Rectal smooth muscle tissue (tissue), 1 donor: ENCODE results near the gene ZNF223.

ENCODE experiments used
- H3K27ac ChIP-seq: one replicate; pipeline ENCODE4 v1.7.0; 2013; ENCODE audit warnings: low read depth, low read length, inconsistent platforms
- H3K27me3 ChIP-seq: one replicate; pipeline ENCODE4 v1.7.0; 2013; ENCODE audit warnings: low read length; ENCODE audit not compliant: control insufficient read depth, insufficient read depth
- H3K36me3 ChIP-seq: one replicate; pipeline ENCODE4 v1.7.0; 2013; ENCODE audit warnings: low read length; ENCODE audit not compliant: control insufficient read depth, insufficient read depth
- H3K4me1 ChIP-seq: one replicate; pipeline ENCODE4 v1.7.0; 2013; ENCODE audit warnings: low read length; ENCODE audit not compliant: control insufficient read depth, insufficient read depth
- H3K4me3 ChIP-seq: one replicate; pipeline ENCODE4 v1.7.0; 2013; ENCODE audit warnings: low read length
- H3K9ac ChIP-seq: one replicate; pipeline ENCODE4 v1.7.0; 2013; ENCODE audit warnings: low read length

The ZNF223 gene

DNA sequence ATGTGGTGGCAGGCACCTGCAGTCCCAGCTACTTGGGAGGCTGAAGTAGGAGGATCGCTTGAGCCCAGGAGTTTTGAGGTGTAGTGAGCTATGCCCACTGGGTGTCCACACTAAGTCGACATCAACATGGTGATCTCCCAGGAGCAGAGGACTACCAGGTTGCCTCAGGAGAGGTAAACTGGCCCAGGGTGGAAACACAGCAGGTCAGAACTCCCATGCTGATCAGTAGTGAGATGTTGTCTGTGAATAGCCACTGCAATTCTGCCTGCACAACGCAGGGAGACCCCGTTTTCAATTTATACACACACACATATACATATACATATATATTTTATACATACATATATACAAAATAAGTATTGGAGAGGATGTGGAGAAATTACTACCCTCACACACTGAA is 40.3 kb downstream of the ZNF223 start:
- no peak overlapping the region for H3K4me3 ChIP-seq
- H3K27me3 ChIP-seq = no peaks in the 10 kb centered on the region
- H3K36me3 ChIP-seq = peaks cover 2% of the 10 kb centered on the region

DNA sequence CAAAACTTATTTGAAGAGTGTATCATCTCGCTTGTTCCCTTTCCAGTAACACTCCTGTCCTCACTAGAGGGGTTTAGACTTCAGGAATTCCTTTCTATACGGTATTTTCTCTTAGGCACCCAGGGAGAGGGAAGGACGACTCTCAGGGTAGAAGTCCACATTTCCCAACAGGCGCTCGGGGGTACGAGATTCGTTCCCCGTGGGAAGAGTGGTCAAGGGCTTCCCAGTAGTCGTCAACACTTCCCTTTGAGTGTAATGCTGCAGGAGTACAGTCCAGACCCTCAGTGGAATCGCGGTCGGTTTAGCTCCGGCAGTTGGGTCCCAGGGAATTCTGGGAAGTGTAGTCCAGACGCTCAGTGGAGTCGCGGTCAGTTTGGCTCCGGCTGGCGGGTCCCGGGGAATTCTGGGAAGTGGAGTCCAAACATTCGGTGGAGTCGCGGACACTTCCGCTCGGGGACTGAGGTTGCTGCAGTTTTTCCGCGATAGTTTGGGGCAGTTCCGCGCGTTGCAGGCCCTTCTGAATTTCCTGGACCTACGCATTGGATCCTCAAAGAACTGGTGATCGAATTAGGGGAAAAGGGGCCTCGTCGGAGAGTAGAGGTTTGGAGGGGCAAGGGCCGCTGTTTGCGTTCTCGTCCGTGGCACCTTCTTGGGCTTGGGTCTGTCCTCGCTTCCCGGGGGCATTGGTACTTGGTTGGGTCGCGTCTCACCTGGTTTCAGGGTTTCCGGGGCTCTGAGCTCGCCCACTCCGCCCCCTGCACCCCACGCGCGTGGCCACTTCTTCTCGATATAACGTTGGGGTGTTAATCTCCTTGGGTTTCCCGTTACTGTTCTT is 42.3 kb downstream of the ZNF223 start, which contains the start of gene ZNF224:
ZNF224 (plus strand) TSS at position 431 of the 835 bp plus-strand sequence. CDS start 3,513 bp downstream, outside the sequence.
- H3K27ac ChIP-seq = peak within 1 kb of the TSS; percentile 58
- H3K4me3 ChIP-seq = peak within 1 kb of the TSS; percentile 85
- peak within 1 kb of the TSS; percentile 64 for H3K9ac ChIP-seq
- peaks cover 10% of the 10 kb centered on the region for H3K36me3 ChIP-seq
- no peaks in the 10 kb centered on the region for H3K4me1 ChIP-seq
- H3K27me3 ChIP-seq = no peaks in the 10 kb centered on the region

More for the DNA sequence above, 40.3 kb downstream of the ZNF223 start:
- Histone ChIP-seq H3K27ac (no peak overlapping the region), H3K4me1 (no peaks in the 10 kb centered on the region), H3K9ac (no peak overlapping the region)

DNA sequence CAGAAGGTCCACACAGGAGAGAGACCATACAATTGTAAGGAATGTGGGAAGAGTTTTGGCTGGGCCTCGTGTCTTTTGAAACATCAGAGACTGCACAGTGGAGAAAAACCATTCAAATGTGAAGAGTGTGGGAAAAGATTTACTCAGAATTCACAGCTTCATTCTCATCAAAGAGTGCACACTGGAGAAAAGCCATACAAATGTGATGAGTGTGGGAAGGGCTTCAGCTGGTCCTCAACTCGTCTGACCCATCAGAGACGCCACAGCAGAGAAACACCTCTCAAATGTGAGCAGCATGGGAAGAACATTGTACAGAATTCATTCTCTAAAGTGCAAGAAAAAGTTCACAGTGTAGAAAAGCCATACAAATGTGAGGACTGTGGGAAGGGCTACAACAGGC is 55.9 kb downstream of the ZNF223 start:
- H3K36me3 ChIP-seq = peaks cover 30% of the 10 kb centered on the region
- peaks cover 2% of the 10 kb centered on the region for H3K4me1 ChIP-seq
- no peak overlapping the region for H3K9ac ChIP-seq
- H3K27me3 ChIP-seq = no peaks in the 10 kb centered on the region
- H3K4me3 ChIP-seq = no peak overlapping the region
- no peak overlapping the region for H3K27ac ChIP-seq

DNA sequence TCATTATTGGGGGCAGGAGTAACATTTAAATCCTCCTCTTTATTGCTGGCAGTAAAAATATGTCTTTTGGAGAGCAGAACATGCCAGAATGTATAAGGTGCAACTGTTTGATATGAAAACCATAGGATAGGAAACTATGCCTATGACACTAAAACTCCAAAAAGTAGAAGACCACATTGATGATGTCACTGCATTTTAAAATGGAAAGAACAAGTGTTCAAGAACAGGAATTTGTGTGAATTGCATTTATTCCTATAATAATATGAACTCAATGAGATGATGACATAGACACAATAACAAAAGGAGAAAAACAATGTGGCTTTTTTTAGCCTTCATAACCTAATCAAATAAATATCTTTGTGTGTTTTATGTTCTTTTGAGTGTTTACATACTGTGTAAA is 57.6 kb downstream of the ZNF223 start:
- no peaks in the 10 kb centered on the region for H3K27me3 ChIP-seq
- no peak overlapping the region for H3K27ac ChIP-seq
- peaks cover 19% of the 10 kb centered on the region for H3K36me3 ChIP-seq
- H3K4me3 ChIP-seq = no peak overlapping the region
- H3K4me1 ChIP-seq = peaks cover 2% of the 10 kb centered on the region
- no peak overlapping the region for H3K9ac ChIP-seq

DNA sequence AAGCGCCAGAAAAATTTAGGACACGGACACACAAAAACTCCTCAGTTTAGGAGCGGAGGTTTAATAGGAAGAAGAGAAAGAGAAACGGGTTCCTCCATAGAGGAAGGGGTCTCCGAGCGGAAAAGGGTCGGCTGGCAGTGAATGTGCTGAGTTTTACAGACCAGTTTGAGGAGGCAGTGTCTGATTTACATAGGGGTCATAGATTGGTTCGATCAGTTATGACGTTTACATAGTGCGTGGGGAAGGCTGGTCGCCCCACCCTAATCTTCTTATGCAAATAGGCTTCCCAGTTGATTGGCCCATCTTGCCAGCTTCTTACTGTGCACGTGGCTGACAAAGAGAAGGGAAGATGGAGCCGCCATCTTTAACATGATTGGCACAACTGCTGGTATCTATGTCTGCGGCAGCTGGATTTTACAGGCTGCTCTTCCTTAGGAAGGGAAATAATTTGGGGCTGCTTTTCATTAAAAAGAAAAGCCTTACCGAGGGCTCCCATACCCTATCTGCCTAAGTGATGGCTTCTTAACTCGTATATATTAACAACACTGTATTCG is 60.2 kb downstream of the ZNF223 start:
- Histone ChIP-seq H3K4me3 (peak overlapping the region; percentile 91), H3K9ac (no peak overlapping the region), H3K36me3 (peaks cover 5% of the 10 kb centered on the region), H3K4me1 (peaks cover 2% of the 10 kb centered on the region), H3K27ac (no peak overlapping the region), H3K27me3 (no peaks in the 10 kb centered on the region)

DNA sequence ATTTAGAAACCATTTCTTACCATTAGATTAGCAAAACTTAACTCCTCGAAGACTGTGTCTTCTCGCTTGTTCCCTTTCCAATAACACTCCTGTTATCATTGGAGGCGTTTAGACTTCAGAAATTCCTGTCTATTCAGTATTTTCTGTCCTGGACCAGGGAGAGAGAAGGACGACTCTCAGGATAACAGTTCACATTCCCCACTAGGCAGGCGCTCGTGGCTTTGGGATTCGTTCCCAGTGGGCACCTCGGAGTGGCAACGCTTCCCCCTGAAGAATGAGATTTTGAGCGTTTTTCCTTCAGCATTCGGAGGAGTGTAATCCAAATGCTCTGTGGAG is 60.9 kb downstream of the ZNF223 start:
- Histone ChIP-seq H3K27ac (no peak overlapping the region), H3K36me3 (peaks cover 5% of the 10 kb centered on the region), H3K4me3 (peak overlapping the region; percentile 91), H3K4me1 (peaks cover 2% of the 10 kb centered on the region), H3K27me3 (no peaks in the 10 kb centered on the region), H3K9ac (no peak overlapping the region)

DNA sequence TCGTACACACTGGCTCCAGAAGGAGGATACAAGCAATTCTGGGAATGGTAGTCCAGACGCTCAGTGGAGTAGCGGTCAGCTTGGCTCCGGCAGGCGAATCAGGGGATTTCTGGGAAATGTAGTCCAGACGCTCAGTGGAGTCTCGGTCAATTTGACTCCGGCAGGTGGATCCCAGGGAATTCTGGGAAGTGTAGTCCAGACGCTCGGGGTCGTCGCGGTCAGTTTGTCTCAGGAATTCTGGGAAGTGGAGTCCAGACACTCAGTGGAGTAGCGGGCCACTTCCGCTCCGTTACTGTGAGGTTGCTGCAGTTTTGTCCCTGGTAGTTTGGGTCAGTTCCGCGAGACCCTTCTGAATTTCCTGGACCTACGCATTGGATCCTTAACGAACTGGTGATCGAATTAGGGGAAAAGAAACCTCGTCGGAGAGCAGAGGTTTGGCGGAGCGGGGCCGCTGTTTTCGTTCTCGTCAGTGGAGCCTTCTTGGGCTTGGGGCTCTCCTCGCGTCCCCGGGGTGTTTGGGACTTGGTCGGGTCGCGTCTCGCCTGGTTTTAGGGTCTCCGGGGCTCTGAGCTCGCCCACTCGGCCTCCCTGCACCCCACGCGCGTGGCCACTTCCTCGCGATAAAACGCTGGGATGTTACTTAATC is 61.4 kb downstream of the ZNF223 start, which contains the start of gene ZNF225:
ZNF225 (plus strand) TSS at position 262 of the 646 bp plus-strand sequence. CDS start 2,429 bp downstream, outside the sequence.
- H3K9ac ChIP-seq = peak within 1 kb of the TSS; percentile 3

DNA sequence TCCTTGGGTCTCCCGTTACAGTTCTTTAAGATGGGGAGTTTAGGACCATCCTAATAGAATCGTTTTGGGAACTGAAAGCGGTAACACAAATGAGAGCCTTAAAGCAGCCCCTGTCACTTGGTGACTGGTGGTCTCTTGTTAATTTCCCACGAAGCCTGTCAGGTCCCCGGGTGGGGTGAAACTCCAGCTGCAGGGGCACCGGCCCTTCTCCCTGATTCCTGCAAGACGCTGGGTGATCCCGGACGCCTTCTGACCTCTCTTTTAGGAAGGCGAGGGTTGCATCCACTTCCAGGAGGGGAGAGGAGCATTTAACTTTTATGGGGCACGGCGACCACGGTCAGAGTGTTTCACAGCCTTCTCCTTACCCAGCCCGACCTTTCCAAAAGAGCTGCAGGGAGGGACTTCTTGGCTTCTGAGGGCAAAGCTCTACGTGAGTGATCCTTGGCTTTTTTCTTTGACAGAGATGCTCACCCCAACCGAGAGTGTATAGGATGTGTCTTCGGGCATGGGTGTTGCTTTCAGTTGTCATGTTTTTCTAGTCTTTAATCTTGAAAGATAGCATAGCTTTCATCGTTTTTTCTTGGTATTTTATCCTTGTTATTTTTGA is 62.1 kb downstream of the ZNF223 start:
- Histone ChIP-seq H3K9ac (peak overlapping the region; percentile 3), H3K27ac (peak overlapping the region; percentile 28), H3K27me3 (no peaks in the 10 kb centered on the region), H3K4me1 (peaks cover 2% of the 10 kb centered on the region), H3K4me3 (peak overlapping the region; percentile 91), H3K36me3 (peaks cover 12% of the 10 kb centered on the region)

More for the DNA sequence above, 61.4 kb downstream of the ZNF223 start, which contains the start of gene ZNF225:
- no peaks in the 10 kb centered on the region for H3K27me3 ChIP-seq
- peaks cover 2% of the 10 kb centered on the region for H3K4me1 ChIP-seq
- peaks cover 8% of the 10 kb centered on the region for H3K36me3 ChIP-seq
- H3K4me3 ChIP-seq = peak within 1 kb of the TSS; percentile 91
- H3K27ac ChIP-seq = peak within 1 kb of the TSS; percentile 28
